Measurements from ENCODE around the gene TMPRSS13. TPM values are rescaled to one million over a fixed set of nuclear protein-coding genes. Genes with fewer than 3 reads are reported as not detected.

The TMPRSS13 gene
- total RNA-seq, 1 donor from 2014 or later: 29.9 TPM

Other genes with a start within 250 kb of the TMPRSS13 start
- not detected for gene DSCAML1, start 132.2 kb downstream of the TMPRSS13 start, total RNA-seq
- not detected for gene FXYD2, start 104.7 kb downstream of the TMPRSS13 start, total RNA-seq
- gene FXYD6, start 52.7 kb downstream of the TMPRSS13 start, total RNA-seq: 1.6 TPM
- gene IL10RA, start 57.0 kb upstream of the TMPRSS13 start, total RNA-seq: 3.8 TPM
- gene TMPRSS4, start 147.7 kb upstream of the TMPRSS13 start, total RNA-seq: 208 TPM
- gene SMIM35, start 157.6 kb upstream of the TMPRSS13 start, total RNA-seq: not detected
- gene SCN4B, start 223.4 kb upstream of the TMPRSS13 start, total RNA-seq: 2.5 TPM
- 0.32 TPM for gene SCN2B, start 247.2 kb upstream of the TMPRSS13 start, total RNA-seq